ENCODE results near the gene PKD2. TPM values are rescaled to one million over a fixed set of nuclear protein-coding genes. Genes with fewer than 3 reads are reported as not detected.

Gene PKD2
- total RNA-seq, 4 donors from 2014 or later, result 30.9 to 50.0 (median 40.7) TPM

GRCh38 chr4:87966095-87966496, 41.3 kb upstream of the PKD2 start:
- DNase-seq, result no peak
- intact Hi-C loops (cut with DNase I), result no loop called here
- WGBS, 2 donors, result 96 to 100% methylated on average over 5 to 9 of the region's 9 CpGs

GRCh38 chr4:87967193-87967592, 40.2 kb upstream of the PKD2 start:
- no peak for TF ChIP-seq POLR2A (IDR thresholded peaks at IDR 0.05)
- TF ChIP-seq CTCF (IDR thresholded peaks at IDR 0.05), result no peak
- WGBS, 2 donors, result 90 to 100% methylated on average over 1 to 8 of the region's 8 CpGs
- no peaks in the 10 kb centered on the region for H3K27me3 ChIP-seq
- no peaks in the 10 kb centered on the region for H3K36me3 ChIP-seq
- H3K27ac ChIP-seq, result no peak overlapping the region
- no peak overlapping the region for H3K4me3 ChIP-seq (replicated peaks in 1 of 3)
- DNase-seq, result no peak
- intact Hi-C loops (cut with DNase I), result no loop called here
- no peaks in the 10 kb centered on the region for H3K9me3 ChIP-seq
- H3K4me1 ChIP-seq, result no peaks in the 10 kb centered on the region

More at GRCh38 chr4:87966095-87966496, 41.3 kb upstream of the PKD2 start:
- H3K27me3 ChIP-seq, result no peaks in the 10 kb centered on the region
- no peak overlapping the region for H3K4me3 ChIP-seq (replicated peaks in 1 of 3)
- TF ChIP-seq CTCF (IDR thresholded peaks at IDR 0.05), result no peak
- TF ChIP-seq POLR2A (IDR thresholded peaks at IDR 0.05), result no peak
- H3K9me3 ChIP-seq, result no peaks in the 10 kb centered on the region
- no peaks in the 10 kb centered on the region for H3K4me1 ChIP-seq
- H3K27ac ChIP-seq, result no peak overlapping the region
- no peaks in the 10 kb centered on the region for H3K36me3 ChIP-seq

- DNase-seq, result no peak
Measured at GRCh38 chr4:87970121-87970520, 37.3 kb upstream of the PKD2 start.

GRCh38 chr4:87971866-87972265, 35.6 kb upstream of the PKD2 start:
- no peak overlapping the region for H3K4me3 ChIP-seq (replicated peaks in 1 of 3)
- H3K4me1 ChIP-seq, result peaks cover 5 to 6% of the 10 kb centered on the region in 2 donors
- H3K27ac ChIP-seq, result no peak overlapping the region
- no peak for DNase-seq
- TF ChIP-seq CTCF (IDR thresholded peaks at IDR 0.05) (no peak), POLR2A (IDR thresholded peaks at IDR 0.05) (no peak)
- no peaks in the 10 kb centered on the region for H3K9me3 ChIP-seq
- 79 to 89% methylated on average over 1 of the region's 1 CpG for WGBS, 2 donors
- H3K27me3 ChIP-seq, result no peaks in the 10 kb centered on the region
- H3K36me3 ChIP-seq, result no peaks in the 10 kb centered on the region
- intact Hi-C loops (cut with DNase I), result loop anchor here (5.0 kb wide), 1 partner anchor 120 kb away; no protein-coding TSS in a partner anchor

More at GRCh38 chr4:87970121-87970520, 37.3 kb upstream of the PKD2 start:
- no peaks in the 10 kb centered on the region for H3K9me3 ChIP-seq
- TF ChIP-seq CTCF (IDR thresholded peaks at IDR 0.05) (no peak), POLR2A (IDR thresholded peaks at IDR 0.05) (no peak)
- WGBS, 2 donors, result 88 to 93% methylated on average over 2 of the region's 2 CpGs
- no peak overlapping the region for H3K27ac ChIP-seq
- intact Hi-C loops (cut with DNase I), result loop anchor here (5.0 kb wide), 1 partner anchor 118 kb away; no protein-coding TSS in a partner anchor
- peaks cover 2% of the 10 kb centered on the region in 2 donors for H3K4me1 ChIP-seq
- no peaks in the 10 kb centered on the region for H3K36me3 ChIP-seq
- H3K27me3 ChIP-seq, result no peaks in the 10 kb centered on the region
- H3K4me3 ChIP-seq (replicated peaks in 1 of 3), result no peak overlapping the region

GRCh38 chr4:87973283-87974169, 33.9 kb upstream of the PKD2 start:
- peak; percentile 45 to 64 for DNase-seq
- intact Hi-C loops (cut with DNase I), result loop anchor here (5.0 kb wide), 1 partner anchor 121 kb away; no protein-coding TSS in a partner anchor
- no peak overlapping the region for H3K4me3 ChIP-seq (replicated peaks in 1 of 3)
- no peak overlapping the region for H3K27ac ChIP-seq
- no peaks in the 10 kb centered on the region for H3K27me3 ChIP-seq
- H3K4me1 ChIP-seq, result peaks cover 5 to 6% of the 10 kb centered on the region in 2 donors
- H3K36me3 ChIP-seq, result no peaks in the 10 kb centered on the region
- WGBS, 2 donors, result 32 to 36% methylated on average over 14 of the region's 14 CpGs
- no peaks in the 10 kb centered on the region for H3K9me3 ChIP-seq
- peak; percentile 54 to 75 (median 64) for TF ChIP-seq CTCF (IDR thresholded peaks at IDR 0.05)
- TF ChIP-seq POLR2A (IDR thresholded peaks at IDR 0.05), result no peak
